K562 (cell line): Measurements from ENCODE around the gene CD84. TPM values are rescaled to one million over a fixed set of nuclear protein-coding genes. Genes with fewer than 3 reads are reported as not detected.
A peak's percentile ranks its signal among the peaks of the same experiment; 100 is the strongest.

Source experiments
- ARID4B ChIP-seq: sonication (generic); formaldehyde crosslinking; IDR thresholded peaks from 2 replicates; pipeline ENCODE4 v1.8.0; 2022; ENCODE audit warnings: mild to moderate bottlenecking, missing genetic modification reagents
- HOXB6 ChIP-seq: fragments of 250-450 bp; sonication (Bioruptor Pico); IDR thresholded peaks from 2 replicates; pipeline ENCODE4 v1.5.1; 2022; ENCODE audit warnings: mild to moderate bottlenecking, borderline replicate concordance
- KLF6 ChIP-seq: fragments of 250-450 bp; sonication (Bioruptor Pico); IDR thresholded peaks from 2 replicates; pipeline ENCODE4 v1.4.0; 2020; ENCODE audit warnings: mild to moderate bottlenecking, moderate library complexity, borderline replicate concordance
- SAFB ChIP-seq: fragments of 200-400 bp; formaldehyde crosslinking; IDR thresholded peaks from 2 replicates; pipeline ENCODE4 v1.6.1; 2017; ENCODE audit warnings: low read depth, low read length, borderline replicate concordance
- SP1 ChIP-seq: sonication (generic); formaldehyde crosslinking; IDR thresholded peaks from 2 replicates; pipeline ENCODE4 v1.8.1; 2022; ENCODE audit warnings: mild to moderate bottlenecking, missing genetic modification reagents
- STAG1 ChIP-seq: sonication (generic); formaldehyde crosslinking; IDR thresholded peaks from 2 replicates; pipeline ENCODE4 v1.5.0; 2020; ENCODE audit warnings: missing genetic modification reagents, borderline replicate concordance
- TSHZ1 ChIP-seq: fragments of 250-450 bp; sonication (Bioruptor Pico); IDR thresholded peaks from 2 replicates; pipeline ENCODE4 v1.4.0; 2020; ENCODE audit warnings: mild to moderate bottlenecking, moderate library complexity
- ZNF12 ChIP-seq: sonication (generic); formaldehyde crosslinking; IDR thresholded peaks from 2 replicates; pipeline ENCODE4 v1.4.0; 2020; ENCODE audit warnings: mild to moderate bottlenecking, missing genetic modification reagents
- ZNF143 ChIP-seq: sonication (generic); formaldehyde crosslinking; IDR thresholded peaks from 2 replicates; pipeline ENCODE4 v1.9.0; 2022; ENCODE audit warnings: mild to moderate bottlenecking, missing genetic modification reagents
- ZNF175 ChIP-seq: fragments of 200-800 bp; sonication (Bioruptor generic); IDR thresholded peaks from 2 replicates; pipeline ENCODE4 v1.6.1; 2016; ENCODE audit warnings: low read depth, mild to moderate bottlenecking, missing genetic modification characterization, missing compliant biosample characterization
- ZNF197 ChIP-seq: fragments of 200-800 bp; sonication (Bioruptor generic); IDR thresholded peaks from 2 replicates; pipeline ENCODE4 v1.6.1; 2016; ENCODE audit warnings: low read depth, missing genetic modification characterization, missing compliant biosample characterization
- polyA plus RNA-seq, 8 experiments: library from polyadenylated mRNA; depleted of rRNA in 4 of 8; stranded (reverse) in 5 of 8; unstranded in 3 of 8; fragments of >200 nt; fragmentation: Nextera tagmentation in 2 of 8; fragmentation: Illumina TruSeq in 1 of 8; extraction: Ambion mirVana in 2 of 8; extraction: Trizol in 1 of 8; gene quantifications; 2 replicates each; pipeline versions ENCODE4 v1.2.1 to v1.2.3, GENCODE V29; 2011 to 2014; ENCODE audit warnings: inconsistent platforms in 1 of 8, missing spikeins in 1 of 8
- total RNA-seq, 7 experiments: library from RNA; depleted of rRNA in 6 of 7; stranded (reverse); fragments of >200 nt in 6 of 7; fragmentation: Illumina TruSeq in 2 of 7; extraction: Trizol in 2 of 7; gene quantifications; 2 replicates each; pipeline versions ENCODE4 v1.2.1 to v1.2.3, GENCODE V29; 2011 to 2021; ENCODE audit warnings: low replicate concordance in 1 of 7
- TF ChIP-seq, protein P1 (sequence below): IDR thresholded peaks from 3 replicates; pipeline ENCODE4 v1.6.1; 2011; ENCODE audit warnings: borderline replicate concordance, mild to moderate bottlenecking, moderate library complexity; ENCODE audit not compliant: insufficient read length; ENCODE audit errors: extremely low read depth

CD84 gene
- total and polyA plus RNA-seq, 9 of the 15 experiments (the other 6 are each of a cell fraction or from before 2014, with no cell fraction given), result 0.82 to 6.8 (median 2.0) TPM

DNA sequence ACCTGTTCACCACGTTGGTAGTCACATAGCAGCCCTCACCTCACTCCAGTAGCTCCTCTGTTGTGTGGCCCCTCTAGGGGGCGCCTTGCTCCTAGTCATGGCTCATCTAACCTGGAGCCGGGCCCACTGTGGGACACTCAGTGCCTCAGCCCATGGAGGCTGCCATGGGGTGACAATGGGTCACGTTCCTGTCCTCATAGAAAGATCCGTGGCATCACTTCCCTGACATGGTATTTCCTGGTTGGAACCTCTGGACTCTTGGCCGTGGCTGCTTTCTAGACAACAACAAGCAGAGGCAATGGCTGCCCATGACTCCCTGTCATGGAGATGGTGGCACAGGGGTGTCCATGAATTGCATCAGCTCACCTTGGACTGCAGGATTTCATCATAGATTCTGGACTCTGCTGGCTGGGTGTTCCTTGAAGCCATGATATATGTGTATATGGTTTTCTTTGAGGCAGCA, 28.7 kb downstream of the CD84 start (continued):
- TF ChIP-seq, protein P1, sequence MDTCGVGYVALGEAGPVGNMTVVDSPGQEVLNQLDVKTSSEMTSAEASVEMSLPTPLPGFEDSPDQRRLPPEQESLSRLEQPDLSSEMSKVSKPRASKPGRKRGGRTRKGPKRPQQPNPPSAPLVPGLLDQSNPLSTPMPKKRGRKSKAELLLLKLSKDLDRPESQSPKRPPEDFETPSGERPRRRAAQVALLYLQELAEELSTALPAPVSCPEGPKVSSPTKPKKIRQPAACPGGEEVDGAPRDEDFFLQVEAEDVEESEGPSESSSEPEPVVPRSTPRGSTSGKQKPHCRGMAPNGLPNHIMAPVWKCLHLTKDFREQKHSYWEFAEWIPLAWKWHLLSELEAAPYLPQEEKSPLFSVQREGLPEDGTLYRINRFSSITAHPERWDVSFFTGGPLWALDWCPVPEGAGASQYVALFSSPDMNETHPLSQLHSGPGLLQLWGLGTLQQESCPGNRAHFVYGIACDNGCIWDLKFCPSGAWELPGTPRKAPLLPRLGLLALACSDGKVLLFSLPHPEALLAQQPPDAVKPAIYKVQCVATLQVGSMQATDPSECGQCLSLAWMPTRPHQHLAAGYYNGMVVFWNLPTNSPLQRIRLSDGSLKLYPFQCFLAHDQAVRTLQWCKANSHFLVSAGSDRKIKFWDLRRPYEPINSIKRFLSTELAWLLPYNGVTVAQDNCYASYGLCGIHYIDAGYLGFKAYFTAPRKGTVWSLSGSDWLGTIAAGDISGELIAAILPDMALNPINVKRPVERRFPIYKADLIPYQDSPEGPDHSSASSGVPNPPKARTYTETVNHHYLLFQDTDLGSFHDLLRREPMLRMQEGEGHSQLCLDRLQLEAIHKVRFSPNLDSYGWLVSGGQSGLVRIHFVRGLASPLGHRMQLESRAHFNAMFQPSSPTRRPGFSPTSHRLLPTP, result no peak
- no peak for TF ChIP-seq SAFB
- 0 out of 2 replicates have a peak, but pooled peaks have one; percentile 63 for TF ChIP-seq ZNF197 (CRISPR knock-in tag)
- peak; percentile 97 for TF ChIP-seq ZNF175 (CRISPR knock-in tag)
- TF ChIP-seq ARID4B (CRISPR knock-in tag), result no peak
- TF ChIP-seq HOXB6 (CRISPR knock-in tag), result no peak
- TF ChIP-seq STAG1 (CRISPR knock-in tag), result no peak
- peak; percentile 82; the same call in 1 of the 2 replicates for TF ChIP-seq KLF6 (CRISPR knock-in tag)
- TF ChIP-seq TSHZ1 (CRISPR knock-in tag), result peak; percentile 8; the same call in 1 of the 2 replicates
- no peak for TF ChIP-seq SP1
- TF ChIP-seq ZNF143 (CRISPR knock-in tag), result no peak
- no peak for TF ChIP-seq ZNF12 (CRISPR knock-in tag)
